HG02678 (cell line): ENCODE results near the gene OASL.

Experiments
- ATAC-seq: cut with Tn5 transposase; IDR thresholded peaks from one replicate; pipeline ENCODE4 v1.9.1; 2021; ENCODE audit warnings: mild to moderate bottlenecking, moderate library complexity; ENCODE audit not compliant: unreplicated experiment

OASL gene

DNA sequence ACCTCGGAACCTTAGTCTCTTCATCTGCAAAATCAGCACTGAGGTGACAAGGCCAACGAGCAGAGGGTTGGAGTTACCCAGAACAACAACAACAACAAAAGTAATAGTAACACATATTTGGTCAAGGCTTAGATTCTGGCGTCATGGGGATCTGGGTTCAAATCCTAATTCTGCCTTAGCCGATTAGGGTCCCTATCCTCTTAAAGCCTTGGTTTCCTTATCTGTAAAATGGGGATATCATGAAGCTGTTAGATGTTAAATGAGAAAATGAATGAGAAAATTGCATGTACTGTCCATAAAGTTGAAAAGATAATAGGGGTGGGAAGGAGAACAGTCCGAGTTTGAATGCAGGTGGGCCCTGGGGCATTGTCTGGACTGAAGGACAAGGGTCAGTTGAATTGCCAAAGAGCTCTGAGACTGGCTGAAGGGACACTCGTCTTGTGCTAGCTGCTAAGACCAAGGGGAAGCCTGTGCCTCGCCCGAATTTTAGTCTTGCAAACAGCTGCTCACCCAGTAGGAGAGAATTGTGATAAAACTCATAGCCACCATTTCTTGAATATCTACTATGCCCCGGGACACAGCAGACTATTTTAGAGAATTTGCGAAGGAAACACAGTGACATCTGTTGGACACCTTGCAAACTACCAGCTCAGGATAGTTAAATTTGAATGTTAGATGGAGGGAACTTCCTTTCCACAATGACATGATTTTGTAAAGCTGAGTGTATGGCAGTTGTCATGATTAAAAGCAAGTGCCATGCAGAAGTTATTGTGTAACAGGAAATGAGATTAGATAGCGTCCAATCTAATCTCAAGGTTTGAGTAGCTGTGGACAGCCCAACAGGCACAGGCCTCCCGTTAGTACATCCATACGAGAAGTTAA lies 67.5 kb downstream of the OASL start:
- ATAC-seq, result no peak

- no peak for ATAC-seq
Observed at GRCh38 chr12:120970310-120970709, 68.7 kb downstream of the OASL start.
